Hepatic stellate cell (primary cell): ENCODE measurements around the gene GNAT2.

Source experiments
- DNase-seq: peaks from one replicate; pipeline ENCODE4 v3.0.0; 2011; ENCODE audit warnings: low spot score

GNAT2 gene

GRCh38 chr1:109557520-109557919, 61.9 kb downstream of the GNAT2 start:
- DNase-seq: no peak

- no peak for DNase-seq
Observed at GRCh38 chr1:109556563-109556962, 62.9 kb downstream of the GNAT2 start.
